A549 treated with AZD2906 at 1 μM for 4 hours (cell line): ENCODE data around the gene PTPRF. TPM values are rescaled to one million over a fixed set of nuclear protein-coding genes. Genes with fewer than 3 reads are reported as not detected.

ENCODE experiments used
- total RNA-seq: library from RNA; stranded (reverse); fragments of 200-300 nt; extraction: Qiagen RNA extraction; gene quantifications from 5 replicates; pipeline ENCODE4 v1.2.3, GENCODE V29; 2022

The PTPRF gene
- 77.2 to 91.6 TPM (median 89.1 TPM) in 5 replicates for total RNA-seq

DNA sequence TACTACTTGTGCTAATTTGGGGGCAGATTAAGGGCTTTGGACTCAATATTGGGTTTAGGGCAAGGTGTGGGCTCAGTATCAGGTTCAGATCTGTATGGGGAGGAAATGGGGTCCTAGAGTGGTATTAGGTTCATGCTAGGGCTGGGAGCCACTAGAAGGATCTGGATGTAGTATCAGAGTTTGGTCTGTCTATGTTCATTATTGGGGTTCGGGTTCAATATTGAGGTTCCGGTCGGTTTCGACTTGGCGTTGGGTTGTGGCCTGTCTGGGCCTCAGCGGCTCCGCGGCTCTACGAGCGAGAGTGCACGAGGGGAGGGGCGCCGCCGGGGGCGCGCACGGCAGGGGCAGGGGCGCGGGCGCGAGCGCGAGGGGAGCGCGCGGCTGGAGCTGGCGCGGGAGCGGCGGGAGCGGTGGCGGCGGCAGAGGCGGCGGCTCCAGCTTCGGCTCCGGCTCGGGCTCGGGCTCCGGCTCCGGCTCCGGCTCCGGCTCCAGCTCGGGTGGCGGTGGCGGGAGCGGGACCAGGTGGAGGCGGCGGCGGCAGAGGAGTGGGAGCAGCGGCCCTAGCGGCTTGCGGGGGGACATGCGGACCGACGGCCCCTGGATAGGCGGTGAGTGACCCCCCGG, at the start of gene PTPRF:
Gene PTPRF (plus strand): TSS at position 401 of the 624 bp plus-strand sequence. CDS start 14,193 bp downstream, outside the sequence.

Other genes with a start within 250 kb of the PTPRF start
- gene C1orf210, start 245.3 kb upstream of the PTPRF start, total RNA-seq: 0.07 TPM in 1 of 5 replicates, not detected in the others
- gene TIE1, start 229.9 kb upstream of the PTPRF start, total RNA-seq: 0.06 to 0.12 TPM (median 0.08 TPM) in 4 of 5 replicates, not detected in the other
- gene MPL, start 193.1 kb upstream of the PTPRF start, total RNA-seq: 0.08 to 0.31 TPM (median 0.17 TPM) in 4 of 5 replicates, not detected in the other
- 179 to 207 TPM (median 198 TPM) in 5 replicates for gene CDC20, start 171.9 kb upstream of the PTPRF start, total RNA-seq
- 138 to 155 TPM (median 146 TPM) in 5 replicates for gene ELOVL1, start 162.9 kb upstream of the PTPRF start, total RNA-seq
- 35.0 to 37.4 TPM (median 35.4 TPM) in 5 replicates for gene MED8, start 141.1 kb upstream of the PTPRF start, total RNA-seq
- gene SZT2, start 141.0 kb upstream of the PTPRF start, total RNA-seq: 5.9 to 7.2 TPM (median 6.3 TPM) in 5 replicates
- 11.5 to 16.4 TPM (median 14.1 TPM) in 5 replicates for gene HYI, start 77.0 kb upstream of the PTPRF start, total RNA-seq
- gene KDM4A, start 119.3 kb downstream of the PTPRF start, total RNA-seq: 13.6 to 15.2 TPM (median 14.6 TPM) in 5 replicates
- gene ST3GAL3, start 176.7 kb downstream of the PTPRF start, total RNA-seq: 2.1 to 2.9 TPM (median 2.7 TPM) in 5 replicates